ENCODE data around the gene DNAH8. TPM values are rescaled to one million over a fixed set of nuclear protein-coding genes. Genes with fewer than 3 reads are reported as not detected.

DNAH8 gene
- total RNA-seq, 1 experiment from 2014 or later = not detected

- H3K4me2 ChIP-seq (ENCODE audit: low read length) = no peak overlapping the region
- no peaks in the 10 kb centered on the region for H3K36me3 ChIP-seq (ENCODE audit: control insufficient read depth in 1 of 2, insufficient read depth in 2 of 2, low read length in 2 of 2)
- H3K9me3 ChIP-seq (ENCODE audit: control insufficient read depth in 1 of 2, insufficient read depth in 1 of 2, low read depth in 1 of 2, low read length in 2 of 2) = no peaks in the 10 kb centered on the region
- TF ChIP-seq POLR2A (IDR thresholded peaks at IDR 0.05; ENCODE audit: borderline replicate concordance, extremely low read depth, insufficient read depth, insufficient read length) (no peak), CEBPB (IDR thresholded peaks at IDR 0.05; ENCODE audit: low read depth) (no peak), RAD21 (IDR thresholded peaks at IDR 0.05; ENCODE audit: low read depth) (no peak), POLR2AphosphoS5 (IDR thresholded peaks at IDR 0.05; ENCODE audit: low read depth, low read length) (no peak), EZH2 (IDR thresholded peaks at IDR 0.05) (no peak), CBX3 (IDR thresholded peaks at IDR 0.05; ENCODE audit: low read depth) (no peak), SIN3A (IDR thresholded peaks at IDR 0.05; ENCODE audit: low read depth) (no peak), ELF1 (IDR thresholded peaks at IDR 0.05; ENCODE audit: borderline replicate concordance, low read depth) (no peak), YY1 (IDR thresholded peaks at IDR 0.05; ENCODE audit: extremely low read depth, insufficient replicate concordance, low read depth, low read length) (no peak), ZFX (IDR thresholded peaks at IDR 0.05) (no peak), SRF (IDR thresholded peaks at IDR 0.05; ENCODE audit: low read depth) (no peak), EGR1 (IDR thresholded peaks at IDR 0.05; ENCODE audit: low read depth) (no peak), REST (IDR thresholded peaks at IDR 0.05; ENCODE audit: low read depth) (no peak), CTCF (IDR thresholded peaks at IDR 0.05 in 2 of 3, conservative IDR thresholded peaks at IDR 0.05 in 1 of 3; ENCODE audit: borderline replicate concordance in 1 of 3, insufficient read depth in 1 of 3, low read depth in 2 of 3, low read length in 2 of 3) (no peak), ZBTB33 (IDR thresholded peaks at IDR 0.05; ENCODE audit: extremely low read depth, insufficient replicate concordance, low read length) (no peak), FOSL1 (IDR thresholded peaks at IDR 0.05; ENCODE audit: low read depth) (no peak), ZNF274 (IDR thresholded peaks at IDR 0.05; ENCODE audit: low read depth, low read length) (no peak), MAX (IDR thresholded peaks at IDR 0.05) (no peak)
- H3K4me3 ChIP-seq (replicated peaks in 1 of 2; ENCODE audit: low read depth in 1 of 2, low read length in 2 of 2) = no peak overlapping the region
- no peaks in the 10 kb centered on the region for H4K20me1 ChIP-seq (ENCODE audit: insufficient read depth)
- H3K79me2 ChIP-seq (ENCODE audit: insufficient read depth, low read length) = no peaks in the 10 kb centered on the region
- ATAC-seq (no peak), DNase-seq (ENCODE audit: low read depth, low spot score) (no peak)
- H2AFZ ChIP-seq (ENCODE audit: low read depth, low read length, poor library complexity, severe bottlenecking) = no peak overlapping the region
- RAD21 ChIA-PET (ENCODE audit: low non-redundant PET in 1 of 2, low total read pairs in 2 of 2, uncharacterized antibody in 2 of 2, unreplicated experiment in 2 of 2) = no interaction called here
- BruUV-seq (replicated peaks) = no TSS peak
- H3K27me3 ChIP-seq (ENCODE audit: insufficient read depth, low read length) = peaks cover 43% of the 10 kb centered on the region
- H3K27ac ChIP-seq (ENCODE audit: low read depth, low read length) = no peak overlapping the region
- H3K9me2 ChIP-seq (ENCODE audit: insufficient read depth) = no peaks in the 10 kb centered on the region
- H3K4me1 ChIP-seq (ENCODE audit: control insufficient read depth in 1 of 2, insufficient read depth in 2 of 2, low read length in 2 of 2) = no peaks in the 10 kb centered on the region
- CTCF ChIA-PET = no interaction called here
- no peak overlapping the region for H3K9ac ChIP-seq (ENCODE audit: low read length)
- intact Hi-C loops (cut with micrococcal nuclease) = no loop called here
- POLR2A ChIA-PET = no interaction called here
Measured at GRCh38 chr6:39018103-39018502, 303.0 kb downstream of the DNAH8 start.
